Measurements from ENCODE around the gene CSNK1G2. TPM values are rescaled to one million over a fixed set of nuclear protein-coding genes. Genes with fewer than 3 reads are reported as not detected.

Gene CSNK1G2
- total RNA-seq, result 96.7 TPM

GRCh38 chr19:1941146-1942077 is at the start of gene CSNK1G2:
CSNK1G2 (plus strand) TSS chr19:1941172; CDS start chr19:1969773, 28,601 bp downstream.
- Histone ChIP-seq H3K4me1 (ENCODE audit: insufficient read depth, low read length) (peaks cover 37% of the 10 kb centered on the region), H3K9me3 (ENCODE audit: low read depth, low read length) (no peaks in the 10 kb centered on the region), H3K27me3 (ENCODE audit: insufficient read depth, low read length) (no peaks in the 10 kb centered on the region), H3K4me3 (ENCODE audit: low read length) (peak within 1 kb of the TSS; percentile 80)

- H3K9me3 ChIP-seq (ENCODE audit: low read depth, low read length), result no peaks in the 10 kb centered on the region
- no peak overlapping the region for H3K4me3 ChIP-seq (ENCODE audit: low read length)
- H3K4me1 ChIP-seq (ENCODE audit: insufficient read depth, low read length), result peaks cover 43% of the 10 kb centered on the region
- no peaks in the 10 kb centered on the region for H3K27me3 ChIP-seq (ENCODE audit: insufficient read depth, low read length)
These were observed 47.2 kb upstream of the CSNK1G2 start for GRCh38 chr19:1893791-1894190.

- Histone ChIP-seq H3K27me3 (ENCODE audit: insufficient read depth, low read length) (no peaks in the 10 kb centered on the region), H3K4me1 (ENCODE audit: insufficient read depth, low read length) (peaks cover 53% of the 10 kb centered on the region), H3K9me3 (ENCODE audit: low read depth, low read length) (no peaks in the 10 kb centered on the region), H3K4me3 (ENCODE audit: low read length) (no peak overlapping the region)
These were observed 44.5 kb upstream of the CSNK1G2 start for GRCh38 chr19:1896508-1896907.

GRCh38 chr19:1901940-1902404 is 39.0 kb upstream of the CSNK1G2 start:
- Histone ChIP-seq H3K9me3 (ENCODE audit: low read depth, low read length) (no peaks in the 10 kb centered on the region), H3K4me1 (ENCODE audit: insufficient read depth, low read length) (peaks cover 75% of the 10 kb centered on the region), H3K27me3 (ENCODE audit: insufficient read depth, low read length) (no peaks in the 10 kb centered on the region), H3K4me3 (ENCODE audit: low read length) (no peak overlapping the region)

- no peaks in the 10 kb centered on the region for H3K9me3 ChIP-seq (ENCODE audit: low read depth, low read length)
- no peaks in the 10 kb centered on the region for H3K27me3 ChIP-seq (ENCODE audit: insufficient read depth, low read length)
- peaks cover 68% of the 10 kb centered on the region for H3K4me1 ChIP-seq (ENCODE audit: insufficient read depth, low read length)
- H3K4me3 ChIP-seq (ENCODE audit: low read length), result no peak overlapping the region
These were observed 38.0 kb upstream of the CSNK1G2 start for GRCh38 chr19:1902923-1903322.

GRCh38 chr19:1904860-1905109 is 36.2 kb upstream of the CSNK1G2 start:
- Histone ChIP-seq H3K27me3 (ENCODE audit: insufficient read depth, low read length) (no peaks in the 10 kb centered on the region), H3K9me3 (ENCODE audit: low read depth, low read length) (no peaks in the 10 kb centered on the region), H3K4me3 (ENCODE audit: low read length) (no peak overlapping the region), H3K4me1 (ENCODE audit: insufficient read depth, low read length) (peaks cover 72% of the 10 kb centered on the region)

GRCh38 chr19:1905110-1905862 is 35.7 kb upstream of the CSNK1G2 start, which contains the start of the genes ADAT3 and SCAMP4:
ADAT3 (plus strand) TSS chr19:1905399; CDS start chr19:1912048, 6,649 bp downstream.
SCAMP4 (plus strand) TSS chr19:1905399; CDS start chr19:1915020, 9,621 bp downstream.
- H3K4me1 ChIP-seq (ENCODE audit: insufficient read depth, low read length), result peaks cover 74% of the 10 kb centered on the region
- H3K9me3 ChIP-seq (ENCODE audit: low read depth, low read length), result no peaks in the 10 kb centered on the region
- H3K4me3 ChIP-seq (ENCODE audit: low read length), result peak within 1 kb of the TSS; percentile 60
- no peaks in the 10 kb centered on the region for H3K27me3 ChIP-seq (ENCODE audit: insufficient read depth, low read length)

GRCh38 chr19:1905863-1906375 is 35.1 kb upstream of the CSNK1G2 start:
- peak overlapping the region; percentile 60 for H3K4me3 ChIP-seq (ENCODE audit: low read length)
- no peaks in the 10 kb centered on the region for H3K27me3 ChIP-seq (ENCODE audit: insufficient read depth, low read length)
- H3K4me1 ChIP-seq (ENCODE audit: insufficient read depth, low read length), result peaks cover 68% of the 10 kb centered on the region

GRCh38 chr19:1906985-1907562 is 33.9 kb upstream of the CSNK1G2 start:
- Histone ChIP-seq H3K27me3 (ENCODE audit: insufficient read depth, low read length) (no peaks in the 10 kb centered on the region), H3K9me3 (ENCODE audit: low read depth, low read length) (no peaks in the 10 kb centered on the region), H3K4me1 (ENCODE audit: insufficient read depth, low read length) (peaks cover 58% of the 10 kb centered on the region), H3K4me3 (ENCODE audit: low read length) (no peak overlapping the region)

More at GRCh38 chr19:1905863-1906375, 35.1 kb upstream of the CSNK1G2 start:
- no peaks in the 10 kb centered on the region for H3K9me3 ChIP-seq (ENCODE audit: low read depth, low read length)

- Histone ChIP-seq H3K4me3 (ENCODE audit: low read length) (no peak overlapping the region), H3K4me1 (ENCODE audit: insufficient read depth, low read length) (peaks cover 51% of the 10 kb centered on the region), H3K27me3 (ENCODE audit: insufficient read depth, low read length) (no peaks in the 10 kb centered on the region), H3K9me3 (ENCODE audit: low read depth, low read length) (no peaks in the 10 kb centered on the region)
These were observed 33.2 kb upstream of the CSNK1G2 start for GRCh38 chr19:1907563-1908363.

GRCh38 chr19:1908364-1908678 is 32.7 kb upstream of the CSNK1G2 start:
- no peaks in the 10 kb centered on the region for H3K9me3 ChIP-seq (ENCODE audit: low read depth, low read length)
- H3K27me3 ChIP-seq (ENCODE audit: insufficient read depth, low read length), result no peaks in the 10 kb centered on the region
- no peak overlapping the region for H3K4me3 ChIP-seq (ENCODE audit: low read length)
- H3K4me1 ChIP-seq (ENCODE audit: insufficient read depth, low read length), result peaks cover 45% of the 10 kb centered on the region

GRCh38 chr19:1909761-1910080 is 31.3 kb upstream of the CSNK1G2 start:
- H3K4me1 ChIP-seq (ENCODE audit: insufficient read depth, low read length), result peaks cover 31% of the 10 kb centered on the region
- H3K27me3 ChIP-seq (ENCODE audit: insufficient read depth, low read length), result no peaks in the 10 kb centered on the region
- no peaks in the 10 kb centered on the region for H3K9me3 ChIP-seq (ENCODE audit: low read depth, low read length)
- no peak overlapping the region for H3K4me3 ChIP-seq (ENCODE audit: low read length)

GRCh38 chr19:1910177-1910576 is 30.8 kb upstream of the CSNK1G2 start:
- no peaks in the 10 kb centered on the region for H3K27me3 ChIP-seq (ENCODE audit: insufficient read depth, low read length)
- peaks cover 28% of the 10 kb centered on the region for H3K4me1 ChIP-seq (ENCODE audit: insufficient read depth, low read length)
- no peaks in the 10 kb centered on the region for H3K9me3 ChIP-seq (ENCODE audit: low read depth, low read length)
- H3K4me3 ChIP-seq (ENCODE audit: low read length), result no peak overlapping the region

GRCh38 chr19:1911098-1911497 is 29.9 kb upstream of the CSNK1G2 start:
- Histone ChIP-seq H3K9me3 (ENCODE audit: low read depth, low read length) (no peaks in the 10 kb centered on the region), H3K27me3 (ENCODE audit: insufficient read depth, low read length) (no peaks in the 10 kb centered on the region), H3K4me1 (ENCODE audit: insufficient read depth, low read length) (peaks cover 22% of the 10 kb centered on the region), H3K4me3 (ENCODE audit: low read length) (no peak overlapping the region)
